GM18505 (cell line): ENCODE data around the gene PHF1.
A peak's percentile ranks its signal among the peaks of the same experiment; 100 is the strongest.
"Not testable (repeated sequence)": the region's sequence is repeated elsewhere in the genome, so short reads cannot be mapped to it uniquely, and the experiment has no call there.

Experiments
- ATAC-seq: cut with Tn5 transposase; IDR thresholded peaks from one replicate; pipeline ENCODE4 v1.9.1; 2021; ENCODE audit not compliant: unreplicated experiment
- POLR2A ChIP-seq: IDR thresholded peaks from 4 replicates; pipeline ENCODE4 v1.6.1; 2011; ENCODE audit warnings: borderline replicate concordance; ENCODE audit not compliant: insufficient read depth, insufficient read length; ENCODE audit errors: extremely low read depth

The PHF1 gene

DNA sequence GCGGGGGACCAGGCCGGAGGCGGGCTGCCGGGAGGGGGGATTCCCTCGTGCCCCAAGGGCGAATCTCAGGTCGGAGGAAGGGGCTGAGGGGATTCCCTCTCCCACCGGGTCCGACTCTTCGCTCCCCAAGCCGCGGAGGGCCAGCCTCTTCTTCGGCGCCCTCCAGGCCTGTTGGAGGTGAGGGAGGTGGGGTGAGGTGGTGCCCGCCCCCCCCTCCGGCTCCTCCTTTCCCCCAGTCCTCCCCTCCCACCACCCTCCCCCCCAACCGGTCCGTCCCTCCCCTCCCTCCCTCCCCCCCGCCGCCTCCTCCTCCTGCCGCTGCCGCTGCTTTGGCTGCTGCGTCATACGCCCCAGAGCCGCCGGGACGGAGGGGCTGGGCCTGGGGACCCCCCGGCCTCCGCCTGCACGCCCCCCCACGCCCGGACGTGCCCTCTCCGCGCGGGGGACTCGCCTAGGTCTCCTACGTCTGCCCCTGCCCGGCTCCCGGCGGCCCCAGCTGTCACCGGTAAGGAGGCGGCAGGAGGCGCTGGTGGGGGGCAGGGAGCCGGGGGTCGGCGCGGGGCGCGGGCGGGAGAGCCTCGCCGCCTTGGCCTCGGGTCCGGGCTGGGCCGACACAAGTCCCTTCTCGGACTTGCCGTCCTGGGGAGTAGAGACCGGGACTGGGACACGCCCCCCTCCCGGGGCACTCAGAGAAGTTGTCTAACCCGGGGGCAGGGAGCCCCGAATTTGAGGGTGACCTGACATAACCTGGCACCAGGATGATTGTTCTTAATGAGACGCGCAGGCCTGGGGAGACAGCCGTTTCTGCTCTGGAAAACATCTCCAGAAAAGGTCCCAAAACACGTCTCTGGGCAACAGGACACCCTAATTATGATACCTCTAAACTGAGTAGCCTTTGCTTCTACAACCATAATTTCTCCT is at the start of gene PHF1:
TSS of gene PHF1 (plus strand) at position 304 of the 921 bp plus-strand sequence. CDS start 1,250 bp downstream, outside the sequence.
- peak; percentile 54 for TF ChIP-seq POLR2A
- peak; percentile 39 for ATAC-seq

DNA sequence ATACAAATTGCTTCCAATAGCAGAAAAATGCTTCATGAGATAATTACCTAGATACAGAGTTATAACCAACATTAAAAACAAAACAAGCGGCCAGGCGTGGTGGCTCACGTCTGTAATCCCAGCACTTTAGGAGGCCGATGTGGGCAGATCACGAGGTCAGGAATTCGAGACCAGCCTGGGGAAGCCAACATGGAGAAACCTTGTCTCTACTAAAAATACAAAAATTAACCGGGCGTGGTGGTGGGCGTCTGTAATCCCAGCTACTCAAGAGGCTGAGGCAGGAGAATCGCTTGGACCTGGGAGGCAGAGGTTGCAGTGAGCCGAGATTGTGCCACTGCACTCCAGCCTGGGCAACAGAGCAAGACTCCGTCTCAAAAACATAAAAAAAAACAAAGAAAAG is 47.3 kb upstream of the PHF1 start:
- not testable (repeated sequence) for ATAC-seq

DNA sequence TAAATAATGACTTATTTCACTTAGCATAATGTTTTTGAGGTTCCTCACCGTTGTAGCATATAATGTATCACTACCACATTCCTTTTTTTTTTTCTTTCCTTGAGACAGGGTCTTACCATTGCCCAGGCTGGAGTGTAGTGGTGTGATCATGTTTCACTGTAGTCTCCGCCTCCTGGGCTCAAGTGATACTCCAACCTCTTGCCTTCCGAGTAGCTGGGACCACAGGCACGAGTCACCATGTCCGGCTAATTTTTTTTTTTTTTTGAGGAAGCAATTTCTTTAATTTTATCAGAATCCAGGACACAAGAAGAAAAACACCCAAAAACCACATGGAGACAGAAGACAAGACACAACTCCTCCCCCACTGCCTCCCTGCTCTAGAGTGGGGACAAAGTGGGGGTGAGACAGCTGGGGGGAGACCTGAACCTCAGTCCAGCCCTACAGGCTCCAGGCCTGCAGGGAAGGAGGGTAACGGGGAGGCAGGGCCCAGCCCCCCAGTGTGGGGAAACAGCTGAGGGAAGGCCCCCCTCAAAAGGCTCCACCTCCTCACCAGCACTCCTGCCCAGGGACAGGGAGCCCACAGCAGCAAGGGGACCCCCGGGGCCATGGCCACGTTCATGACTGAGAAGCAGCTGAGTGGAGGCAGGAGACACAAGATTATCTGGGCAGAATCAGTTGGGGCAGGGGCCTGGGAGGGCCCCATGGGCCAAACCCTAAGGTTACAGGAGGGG is 46.2 kb upstream of the PHF1 start:
- ATAC-seq, result not testable (repeated sequence)

DNA sequence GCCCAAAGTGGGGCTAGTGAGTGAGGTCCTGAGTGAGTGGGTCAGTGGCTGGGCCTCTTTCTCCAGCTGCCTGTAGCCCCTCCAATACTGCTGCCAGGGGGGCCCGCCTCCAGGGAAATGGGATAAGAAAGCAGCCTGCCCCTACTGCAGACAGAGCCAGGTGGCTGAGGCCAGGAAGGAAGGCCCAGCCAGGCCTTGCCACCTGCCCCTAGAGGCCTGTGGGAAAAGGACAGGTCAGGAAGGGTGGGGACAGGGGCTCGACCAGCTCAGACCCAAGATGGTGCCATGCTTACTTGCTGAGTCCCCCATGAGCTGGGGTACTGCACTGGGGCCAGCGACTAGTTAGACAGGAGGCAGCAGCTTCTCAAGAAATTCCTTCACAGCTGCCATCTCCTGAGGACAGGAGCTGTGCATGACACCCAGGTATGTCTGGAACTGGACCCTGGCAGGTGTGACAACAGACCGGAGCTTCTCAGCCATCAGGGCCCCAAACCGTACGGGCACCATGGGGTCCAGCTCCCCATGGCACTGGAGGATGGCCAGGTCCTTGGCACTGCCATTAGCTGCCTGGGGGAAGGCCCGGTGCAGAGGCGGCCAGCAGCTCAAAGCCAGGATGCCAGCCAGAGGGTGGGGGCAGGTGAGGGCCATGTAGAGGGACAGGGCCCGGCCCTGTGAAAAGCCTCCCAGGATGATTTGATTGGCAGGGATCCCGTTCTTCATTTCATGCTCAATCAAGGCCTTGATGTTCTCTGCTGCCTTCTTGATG is 45.4 kb upstream of the PHF1 start:
- not testable (repeated sequence) for ATAC-seq

DNA sequence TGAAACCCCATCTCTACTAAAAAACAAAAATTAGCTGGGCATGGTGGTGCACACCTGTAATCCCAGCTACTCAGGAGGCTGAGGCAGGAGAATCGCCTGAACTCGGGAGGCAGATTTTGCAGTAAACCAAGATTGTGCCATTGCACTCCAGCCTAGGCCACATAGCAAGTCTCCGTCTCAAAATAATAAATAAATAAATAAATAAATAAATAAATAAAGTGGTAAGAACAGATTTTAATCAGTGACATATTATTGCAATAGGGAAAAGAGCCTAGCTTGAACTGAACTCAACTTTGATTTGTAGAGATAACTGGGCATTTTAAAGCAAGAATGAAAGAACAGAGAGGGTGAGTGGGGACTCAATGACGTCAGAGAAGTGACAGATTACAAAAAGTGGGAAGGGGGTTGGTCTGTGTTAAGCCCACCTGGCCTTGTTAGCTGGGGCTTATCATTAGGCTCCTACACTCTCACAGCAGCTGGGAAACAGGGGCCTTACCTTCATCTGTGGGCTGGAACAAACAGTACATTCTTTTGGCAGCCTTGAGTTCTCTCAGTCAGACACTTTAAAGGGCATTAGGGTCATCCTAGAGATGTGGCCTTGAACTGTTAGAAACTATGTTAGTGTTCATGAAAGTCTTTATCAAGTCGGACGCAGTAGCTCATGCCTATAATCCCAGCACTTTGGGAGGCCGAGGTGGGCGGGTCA is 43.7 kb upstream of the PHF1 start:
- ATAC-seq, result no peak
- no peak for TF ChIP-seq POLR2A

DNA sequence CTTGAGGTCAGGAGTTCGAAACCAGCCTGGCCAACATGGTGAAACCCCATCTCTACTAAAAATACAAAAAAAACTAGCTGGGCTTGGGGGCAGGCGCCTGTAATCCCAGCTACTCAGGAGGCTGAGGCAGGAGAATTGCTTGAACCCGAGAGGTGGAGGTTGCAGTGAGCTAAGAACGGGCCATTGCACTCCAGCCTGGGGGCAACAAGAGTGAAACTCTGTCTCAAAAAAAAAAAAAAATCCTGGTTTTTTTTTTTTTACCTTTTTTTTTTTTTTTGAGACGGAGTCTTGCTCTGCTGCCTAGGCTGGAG is 43.1 kb upstream of the PHF1 start:
- not testable (repeated sequence) for ATAC-seq

DNA sequence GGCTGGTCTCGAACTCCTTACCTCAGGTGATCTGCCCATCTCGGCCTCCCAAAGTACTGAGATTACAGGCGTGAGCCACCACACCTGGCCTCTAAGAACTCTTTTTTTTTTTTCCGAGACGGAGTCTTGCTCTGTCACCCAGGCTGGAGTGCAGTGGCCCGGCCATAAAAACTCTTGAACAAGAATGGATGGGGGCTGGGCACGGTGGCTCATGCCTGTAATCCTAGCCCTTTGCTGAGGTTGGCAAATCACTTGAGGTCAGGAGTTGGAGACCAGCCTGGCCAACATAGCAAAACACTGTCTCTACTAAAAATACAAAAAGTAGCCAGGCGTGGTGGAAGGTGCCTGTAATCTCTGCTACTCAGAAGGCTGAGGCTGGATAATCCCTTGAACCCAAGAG is 38.9 kb upstream of the PHF1 start:
- ATAC-seq, result not testable (repeated sequence)

DNA sequence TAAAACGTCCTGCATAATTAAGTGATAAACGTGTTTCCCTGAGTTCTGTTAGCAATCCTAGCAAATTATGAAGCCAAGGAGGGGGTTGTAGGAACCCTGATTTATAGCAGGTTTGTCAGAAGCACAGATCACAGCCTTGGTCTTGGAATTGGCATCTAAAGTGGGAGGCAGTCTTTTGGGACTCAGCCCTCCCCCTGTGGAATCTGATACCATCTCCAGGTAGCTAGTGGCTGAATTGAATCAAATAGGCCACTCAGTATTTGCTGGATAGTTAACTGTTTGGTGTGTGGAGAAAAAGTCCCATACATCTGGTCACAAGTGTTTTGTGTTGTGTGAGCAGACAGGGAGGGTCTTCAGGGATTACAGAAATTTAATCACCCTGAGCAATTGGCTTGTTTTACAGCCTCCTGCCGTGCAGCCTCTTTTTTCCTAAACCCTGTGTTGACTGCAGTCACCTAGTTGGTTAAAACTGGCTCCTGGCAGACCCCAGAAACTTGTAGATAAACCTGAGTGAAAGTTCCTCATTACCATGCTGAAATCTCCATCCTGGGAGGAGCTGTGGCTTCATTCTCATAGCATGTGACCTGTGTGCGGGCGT is 38.2 kb upstream of the PHF1 start:
- ATAC-seq, result no peak
- no peak for TF ChIP-seq POLR2A

DNA sequence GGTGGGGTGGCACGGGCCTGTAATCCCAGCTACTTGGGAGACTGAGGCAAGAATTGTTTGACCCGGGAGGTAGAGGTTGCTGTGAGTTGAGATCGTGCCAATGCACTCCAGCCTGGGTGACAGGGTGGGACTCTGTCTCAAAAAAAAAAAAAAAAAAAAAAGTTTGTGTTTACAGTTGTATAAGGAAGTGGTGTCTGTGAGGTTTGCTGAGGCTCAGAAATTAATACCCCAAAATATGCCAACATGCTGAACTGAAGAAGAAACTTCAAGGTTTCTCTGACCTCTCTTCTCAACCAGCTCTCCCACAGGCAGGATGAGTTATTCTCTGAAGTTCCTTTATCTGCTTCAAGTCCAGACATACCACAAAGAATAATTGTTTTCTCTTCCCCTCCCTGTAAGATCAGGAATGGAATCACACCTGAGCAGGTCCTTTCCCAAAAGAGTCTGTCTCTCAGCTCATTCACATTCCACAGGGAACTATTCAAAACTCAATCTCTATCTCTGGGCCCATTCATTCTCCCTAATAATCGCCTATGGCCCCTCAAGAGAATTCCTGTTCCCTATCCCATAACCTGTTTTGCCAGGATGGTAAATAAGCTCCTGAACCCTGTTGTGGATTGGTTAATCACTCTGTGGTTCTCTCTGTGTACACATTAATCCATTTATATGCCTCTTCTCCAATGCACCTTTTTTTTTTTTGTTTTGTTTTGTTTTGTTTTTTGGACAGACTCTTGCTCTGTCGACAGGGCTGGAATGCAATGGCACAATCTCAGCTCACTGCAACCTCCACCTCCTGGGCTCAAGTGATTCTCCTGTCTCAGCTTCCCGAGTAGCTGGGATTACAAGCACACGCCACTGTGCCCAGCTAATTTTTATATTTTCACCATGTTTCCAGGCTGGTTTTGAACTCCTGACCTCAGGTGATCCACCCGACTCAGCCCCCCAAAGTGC is 36.6 kb upstream of the PHF1 start:
- ATAC-seq, result no peak
- TF ChIP-seq POLR2A, result no peak

DNA sequence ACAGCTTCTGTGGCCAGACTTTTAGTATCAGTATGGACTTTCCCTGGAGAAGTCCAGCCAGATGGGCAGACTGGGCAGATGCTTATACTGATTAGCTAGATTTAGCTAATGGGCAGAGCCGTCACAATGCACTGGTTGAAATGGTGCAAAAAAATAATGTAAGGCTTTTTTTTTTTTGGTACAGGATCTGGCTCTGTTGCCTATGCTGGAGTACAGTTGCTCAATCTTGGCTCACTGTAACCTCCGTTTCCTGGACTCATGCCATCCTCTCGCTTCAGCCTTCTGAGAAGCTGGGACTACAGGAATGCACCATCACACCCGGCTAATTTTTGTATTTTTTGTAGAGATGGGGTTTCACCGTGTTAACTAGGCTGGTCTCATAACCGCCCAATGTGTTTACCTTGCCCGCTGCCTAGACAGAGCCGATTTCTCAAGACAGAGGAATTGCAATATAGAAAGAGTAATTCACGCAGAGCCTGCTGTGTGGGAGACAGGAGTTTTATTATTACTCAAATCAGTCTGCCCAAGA is 35.6 kb upstream of the PHF1 start:
- no peak for TF ChIP-seq POLR2A

DNA sequence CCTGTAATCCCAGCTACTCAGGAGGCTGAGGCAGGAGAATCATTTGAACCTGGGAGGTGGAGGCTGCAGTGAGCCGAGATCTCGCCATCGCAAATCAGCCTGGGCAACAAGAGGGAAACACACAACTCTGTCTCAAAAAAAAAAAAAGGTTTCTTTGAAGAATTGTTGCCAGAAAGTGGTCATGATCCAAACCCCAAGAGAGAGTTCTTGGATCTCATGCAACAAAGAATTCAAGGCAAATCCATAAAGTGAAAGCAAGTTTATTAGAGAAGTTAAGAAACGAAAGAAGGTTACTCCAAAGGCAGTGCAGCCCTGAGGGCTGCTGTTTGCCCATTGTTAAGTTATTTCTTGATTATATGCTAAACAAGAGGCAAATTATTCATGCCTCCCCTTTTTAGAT is 33.6 kb upstream of the PHF1 start:
- no peak for ATAC-seq
- TF ChIP-seq POLR2A, result no peak

More for the DNA sequence above, 35.6 kb upstream of the PHF1 start:
- ATAC-seq, result no peak

DNA sequence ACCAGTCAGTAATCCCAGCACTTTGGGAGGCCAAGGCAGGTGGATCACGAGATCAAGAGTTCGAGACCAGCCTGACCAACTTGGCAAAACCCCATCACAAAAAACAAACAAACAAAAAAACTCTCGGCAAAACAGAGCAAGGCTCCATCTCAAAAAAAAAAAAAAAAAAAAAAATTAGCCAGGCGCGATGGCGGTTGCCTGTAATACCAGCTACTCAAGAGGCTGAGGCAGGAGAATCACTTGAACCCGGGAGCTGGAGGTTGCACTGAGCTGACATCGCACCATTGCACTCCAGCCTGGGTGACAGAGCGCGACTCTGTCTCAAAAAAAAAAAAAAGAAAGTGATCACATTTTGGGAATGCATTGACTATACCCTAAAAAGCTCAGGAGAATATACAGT is 31.6 kb upstream of the PHF1 start:
- ATAC-seq, result not testable (repeated sequence)
